ENCODE data around the gene PAK5.

Gene PAK5

DNA sequence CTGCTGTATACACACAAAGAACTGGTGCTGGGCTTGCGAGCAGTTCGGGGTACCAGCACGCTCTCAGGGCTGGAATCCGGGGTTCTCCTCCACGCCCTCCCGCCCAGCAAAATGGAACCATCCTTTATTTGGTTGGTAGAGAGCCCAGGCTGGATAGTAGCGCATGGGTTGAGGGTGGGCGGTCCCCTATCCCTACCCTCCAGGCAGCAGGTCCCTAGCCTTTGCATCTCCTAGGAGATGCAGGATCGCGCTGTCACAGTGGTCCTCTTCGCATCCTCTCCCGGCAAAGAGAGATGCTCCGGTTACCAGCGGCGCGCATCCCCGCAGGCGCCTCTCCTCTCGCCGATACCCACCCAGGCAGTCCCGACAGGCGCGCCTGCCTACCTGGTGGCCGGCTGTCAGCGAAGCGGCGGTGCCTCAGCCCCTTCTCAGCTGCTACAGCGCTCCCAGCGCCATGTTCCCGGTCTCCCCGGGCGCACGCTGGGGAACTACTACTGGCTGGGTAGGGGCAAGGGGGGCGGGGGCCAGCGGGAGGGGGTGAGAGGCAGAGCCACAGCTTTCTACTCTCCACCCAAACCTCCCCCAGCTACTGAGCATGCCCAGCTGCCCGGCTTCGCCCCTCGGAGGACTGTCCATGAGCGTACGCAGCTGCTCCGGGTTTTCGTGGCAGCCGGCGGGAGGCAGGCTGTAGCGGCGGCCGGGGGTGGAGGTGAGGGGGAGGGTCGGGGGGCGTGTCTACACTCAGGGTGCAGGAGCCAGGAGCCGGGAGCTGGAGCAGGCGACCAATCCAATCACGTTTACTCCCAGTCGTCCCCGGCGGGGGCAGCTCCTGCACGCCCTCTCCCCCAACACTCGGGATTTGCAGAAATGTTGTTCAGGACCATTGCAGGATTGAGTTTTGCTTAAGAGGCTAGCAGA, at the start of gene PAK5:
TSS of gene PAK5 (minus strand) at position 699 of the 918 bp plus-strand sequence. CDS start 194,748 bp downstream, outside the sequence.
- Histone ChIP-seq H3K27me3 (ENCODE audit: insufficient read depth, poor library complexity, severe bottlenecking) (peaks cover 54% of the 10 kb centered on the region), H3K36me3 (ENCODE audit: low read depth) (no peaks in the 10 kb centered on the region), H3K4me1 (ENCODE audit: insufficient read depth, poor library complexity, severe bottlenecking) (no peaks in the 10 kb centered on the region), H3K4me3 (ENCODE audit: severe bottlenecking) (peak within 1 kb of the TSS; percentile 7), H3K27ac (ENCODE audit: poor library complexity, severe bottlenecking) (no peak within 1 kb of the TSS), H3K9me3 (ENCODE audit: severe bottlenecking) (no peaks in the 10 kb centered on the region)
- ATAC-seq (ENCODE audit: low read depth), result peak; percentile 73
- TF ChIP-seq, protein P1, sequence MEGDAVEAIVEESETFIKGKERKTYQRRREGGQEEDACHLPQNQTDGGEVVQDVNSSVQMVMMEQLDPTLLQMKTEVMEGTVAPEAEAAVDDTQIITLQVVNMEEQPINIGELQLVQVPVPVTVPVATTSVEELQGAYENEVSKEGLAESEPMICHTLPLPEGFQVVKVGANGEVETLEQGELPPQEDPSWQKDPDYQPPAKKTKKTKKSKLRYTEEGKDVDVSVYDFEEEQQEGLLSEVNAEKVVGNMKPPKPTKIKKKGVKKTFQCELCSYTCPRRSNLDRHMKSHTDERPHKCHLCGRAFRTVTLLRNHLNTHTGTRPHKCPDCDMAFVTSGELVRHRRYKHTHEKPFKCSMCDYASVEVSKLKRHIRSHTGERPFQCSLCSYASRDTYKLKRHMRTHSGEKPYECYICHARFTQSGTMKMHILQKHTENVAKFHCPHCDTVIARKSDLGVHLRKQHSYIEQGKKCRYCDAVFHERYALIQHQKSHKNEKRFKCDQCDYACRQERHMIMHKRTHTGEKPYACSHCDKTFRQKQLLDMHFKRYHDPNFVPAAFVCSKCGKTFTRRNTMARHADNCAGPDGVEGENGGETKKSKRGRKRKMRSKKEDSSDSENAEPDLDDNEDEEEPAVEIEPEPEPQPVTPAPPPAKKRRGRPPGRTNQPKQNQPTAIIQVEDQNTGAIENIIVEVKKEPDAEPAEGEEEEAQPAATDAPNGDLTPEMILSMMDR (IDR thresholded peaks at IDR 0.05; ENCODE audit: poor library complexity, severe bottlenecking), result no peak
- peak; percentile 48 for DNase-seq (ENCODE audit: low spot score)

DNA sequence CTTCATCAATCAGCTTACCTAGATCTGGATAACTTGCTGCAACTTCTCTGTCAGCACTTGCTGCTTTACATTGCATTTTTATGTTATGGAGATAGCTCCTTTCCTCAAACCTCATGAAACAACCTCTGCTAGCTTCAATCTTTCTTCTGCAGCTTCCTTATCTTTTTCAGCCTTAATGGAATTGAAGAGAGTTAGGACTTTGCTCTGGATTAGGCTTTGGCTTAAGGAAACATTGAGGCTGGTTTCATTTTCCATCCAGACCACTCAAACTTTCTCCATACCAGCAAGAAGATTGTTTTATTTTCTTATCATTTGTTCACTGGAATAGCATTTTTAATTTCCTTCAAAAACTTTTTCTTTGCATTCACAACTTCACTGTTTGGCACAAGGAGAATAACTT, 48.8 kb upstream of the PAK5 start:
- peaks cover 6% of the 10 kb centered on the region for H3K9me3 ChIP-seq (ENCODE audit: severe bottlenecking)
- H3K4me3 ChIP-seq (ENCODE audit: severe bottlenecking), result no peak overlapping the region
- H3K4me1 ChIP-seq (ENCODE audit: insufficient read depth, poor library complexity, severe bottlenecking), result no peaks in the 10 kb centered on the region
- no peaks in the 10 kb centered on the region for H3K36me3 ChIP-seq (ENCODE audit: low read depth)
- TF ChIP-seq, protein P1 (IDR thresholded peaks at IDR 0.05; ENCODE audit: poor library complexity, severe bottlenecking), result no peak
- DNase-seq (ENCODE audit: low spot score), result no peak
- no peak for ATAC-seq (ENCODE audit: low read depth)
- peaks cover 3% of the 10 kb centered on the region for H3K27me3 ChIP-seq (ENCODE audit: insufficient read depth, poor library complexity, severe bottlenecking)
- no peak overlapping the region for H3K27ac ChIP-seq (ENCODE audit: poor library complexity, severe bottlenecking)

DNA sequence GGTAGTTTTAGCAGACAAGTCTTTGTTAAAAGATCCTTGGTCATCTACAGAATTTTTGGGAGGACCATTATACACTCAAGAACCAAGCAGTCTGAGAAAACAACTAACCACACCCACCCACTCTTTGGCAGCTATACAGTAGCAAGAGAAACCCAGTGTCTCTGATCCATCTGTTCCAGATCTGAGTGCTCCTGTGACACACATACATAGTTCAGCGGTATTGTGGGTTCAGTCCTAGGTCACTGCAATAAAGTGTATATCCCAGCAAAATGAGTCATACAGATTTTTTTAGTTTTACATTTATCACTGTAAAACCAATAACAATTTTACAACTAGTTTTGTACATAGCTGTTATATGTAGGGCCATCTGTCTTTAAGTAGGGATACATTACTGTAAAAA, 47.4 kb upstream of the PAK5 start:
- peaks cover 6% of the 10 kb centered on the region for H3K9me3 ChIP-seq (ENCODE audit: severe bottlenecking)
- no peak overlapping the region for H3K4me3 ChIP-seq (ENCODE audit: severe bottlenecking)
- no peaks in the 10 kb centered on the region for H3K4me1 ChIP-seq (ENCODE audit: insufficient read depth, poor library complexity, severe bottlenecking)
- DNase-seq (ENCODE audit: low spot score), result no peak
- ATAC-seq (ENCODE audit: low read depth), result peak; percentile 76
- no peak overlapping the region for H3K27ac ChIP-seq (ENCODE audit: poor library complexity, severe bottlenecking)
- TF ChIP-seq, protein P1 (IDR thresholded peaks at IDR 0.05; ENCODE audit: poor library complexity, severe bottlenecking), result no peak
- no peaks in the 10 kb centered on the region for H3K36me3 ChIP-seq (ENCODE audit: low read depth)
- H3K27me3 ChIP-seq (ENCODE audit: insufficient read depth, poor library complexity, severe bottlenecking), result peaks cover 8% of the 10 kb centered on the region

DNA sequence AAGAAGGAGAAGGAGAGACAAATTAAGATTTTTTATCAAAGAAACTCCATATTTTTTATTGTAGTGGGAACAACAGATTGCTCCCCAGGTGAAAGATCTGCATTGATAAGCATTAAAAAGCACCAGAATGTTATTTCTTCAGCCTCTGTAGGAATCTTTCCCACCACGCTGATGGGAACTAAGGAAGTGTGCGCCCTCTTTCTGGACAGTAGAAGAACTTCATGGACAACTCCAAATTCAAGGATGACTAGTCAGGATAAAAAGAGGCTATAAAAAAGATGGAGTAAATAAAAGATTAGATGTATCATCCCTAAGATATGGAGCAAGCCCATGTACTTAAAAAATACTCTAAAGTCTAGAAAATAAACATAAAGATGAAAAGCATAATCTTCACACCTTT, 45.8 kb upstream of the PAK5 start:
- no peak for DNase-seq (ENCODE audit: low spot score)
- Histone ChIP-seq H3K27ac (ENCODE audit: poor library complexity, severe bottlenecking) (no peak overlapping the region), H3K9me3 (ENCODE audit: severe bottlenecking) (peaks cover 6% of the 10 kb centered on the region), H3K36me3 (ENCODE audit: low read depth) (no peaks in the 10 kb centered on the region), H3K4me3 (ENCODE audit: severe bottlenecking) (no peak overlapping the region), H3K27me3 (ENCODE audit: insufficient read depth, poor library complexity, severe bottlenecking) (peaks cover 8% of the 10 kb centered on the region), H3K4me1 (ENCODE audit: insufficient read depth, poor library complexity, severe bottlenecking) (no peaks in the 10 kb centered on the region)
- TF ChIP-seq, protein P1 (IDR thresholded peaks at IDR 0.05; ENCODE audit: poor library complexity, severe bottlenecking), result peak; percentile 22
- 0 out of 3 replicates have a peak, but pooled peaks have one; percentile 29 for ATAC-seq (ENCODE audit: low read depth)

DNA sequence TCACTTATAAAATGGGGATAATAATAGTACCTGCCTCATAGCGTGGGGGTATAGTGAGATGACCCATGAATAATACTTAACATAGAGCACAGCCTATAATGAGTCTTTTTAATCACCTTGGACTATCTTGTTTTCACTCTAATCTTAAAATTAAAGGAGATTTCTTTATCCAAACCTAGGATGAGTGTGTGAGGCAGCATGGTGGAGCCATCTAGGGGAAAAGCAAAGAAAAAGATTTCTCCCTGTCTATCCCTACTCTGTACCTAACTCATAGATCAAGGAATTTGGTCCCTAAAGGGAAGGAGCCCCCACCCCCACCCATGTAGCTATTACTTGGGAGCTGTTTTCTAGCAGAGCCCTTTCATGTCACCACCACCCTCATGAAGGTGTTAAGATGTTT, 45.2 kb upstream of the PAK5 start:
- Histone ChIP-seq H3K4me3 (ENCODE audit: severe bottlenecking) (no peak overlapping the region), H3K36me3 (ENCODE audit: low read depth) (no peaks in the 10 kb centered on the region), H3K4me1 (ENCODE audit: insufficient read depth, poor library complexity, severe bottlenecking) (no peaks in the 10 kb centered on the region), H3K27ac (ENCODE audit: poor library complexity, severe bottlenecking) (no peak overlapping the region), H3K9me3 (ENCODE audit: severe bottlenecking) (peaks cover 3% of the 10 kb centered on the region), H3K27me3 (ENCODE audit: insufficient read depth, poor library complexity, severe bottlenecking) (peaks cover 8% of the 10 kb centered on the region)
- no peak for DNase-seq (ENCODE audit: low spot score)
- TF ChIP-seq, protein P1 (IDR thresholded peaks at IDR 0.05; ENCODE audit: poor library complexity, severe bottlenecking), result peak; percentile 59
- ATAC-seq (ENCODE audit: low read depth), result 0 out of 3 replicates have a peak, but pooled peaks have one; percentile 48
